Panc1 (cell line): ENCODE measurements around the gene SNX13.

Experiments
- CTCF ChIP-seq: fragments of 450-650 bp; IDR thresholded peaks from 2 replicates; pipeline ENCODE4 v1.5.1; 2017; ENCODE audit warnings: mild to moderate bottlenecking
- POLR2AphosphoS5 ChIP-seq: IDR thresholded peaks from 2 replicates; pipeline ENCODE4 v1.6.1; 2012; ENCODE audit warnings: mild to moderate bottlenecking, low read depth, low read length, moderate library complexity
- REST ChIP-seq, 2 experiments: IDR thresholded peaks; 2 replicates each; pipeline ENCODE4 v1.6.1; 2011 to 2012; ENCODE audit warnings: low read depth in 2 of 2, control low read depth in 1 of 2, low read length in 1 of 2, mild to moderate bottlenecking in 1 of 2, moderate library complexity in 1 of 2; ENCODE audit not compliant: insufficient read depth in 1 of 2
- SIN3A ChIP-seq: IDR thresholded peaks from 2 replicates; pipeline ENCODE4 v1.6.1; 2012; ENCODE audit warnings: low read depth, mild to moderate bottlenecking, low read length, moderate library complexity, borderline replicate concordance; ENCODE audit not compliant: insufficient read depth
- TCF7L2 ChIP-seq: IDR thresholded peaks from 2 replicates; pipeline ENCODE4 v1.6.1; 2011; ENCODE audit warnings: mild to moderate bottlenecking, low read depth, low read length, inconsistent platforms

GRCh38 chr7:17900464-17900863 lies 39.8 kb downstream of the SNX13 start:
- TF ChIP-seq CTCF = no peak
- no peak for TF ChIP-seq POLR2AphosphoS5
- TF ChIP-seq REST (IDR thresholded peaks at IDR 0.05; ENCODE audit: insufficient read depth in 1 of 2, low read depth in 2 of 2, low read length in 1 of 2) = no peak
- TF ChIP-seq SIN3A = no peak
- TF ChIP-seq TCF7L2 = no peak
